ENCODE measurements around the gene NHLH1. TPM values are rescaled to one million over a fixed set of nuclear protein-coding genes. Genes with fewer than 3 reads are reported as not detected.

The NHLH1 gene
- total RNA-seq, 1 donor from 2014 or later = 0.51 TPM

DNA sequence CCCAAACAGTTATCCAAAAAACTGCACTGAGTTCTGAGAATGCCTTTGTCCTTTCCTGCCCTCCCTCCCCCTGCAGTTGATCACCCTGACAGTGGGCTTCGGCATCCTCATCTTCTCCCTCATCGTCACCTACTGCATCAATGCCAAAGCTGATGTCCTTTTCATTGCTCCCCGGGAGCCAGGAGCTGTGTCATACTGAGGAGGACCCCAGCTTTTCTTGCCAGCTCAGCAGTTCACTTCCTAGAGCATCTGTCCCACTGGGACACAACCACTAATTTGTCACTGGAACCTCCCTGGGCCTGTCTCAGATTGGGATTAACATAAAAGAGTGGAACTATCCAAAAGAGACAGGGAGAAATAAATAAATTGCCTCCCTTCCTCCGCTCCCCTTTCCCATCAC, 8.8 kb upstream of the NHLH1 start:
- DNase-seq (ENCODE audit: low read depth) = no peak

GRCh38 chr1:160359559-160360226, 7.2 kb upstream of the NHLH1 start:
- DNase-seq (ENCODE audit: low read depth) = peak; percentile 34

DNA sequence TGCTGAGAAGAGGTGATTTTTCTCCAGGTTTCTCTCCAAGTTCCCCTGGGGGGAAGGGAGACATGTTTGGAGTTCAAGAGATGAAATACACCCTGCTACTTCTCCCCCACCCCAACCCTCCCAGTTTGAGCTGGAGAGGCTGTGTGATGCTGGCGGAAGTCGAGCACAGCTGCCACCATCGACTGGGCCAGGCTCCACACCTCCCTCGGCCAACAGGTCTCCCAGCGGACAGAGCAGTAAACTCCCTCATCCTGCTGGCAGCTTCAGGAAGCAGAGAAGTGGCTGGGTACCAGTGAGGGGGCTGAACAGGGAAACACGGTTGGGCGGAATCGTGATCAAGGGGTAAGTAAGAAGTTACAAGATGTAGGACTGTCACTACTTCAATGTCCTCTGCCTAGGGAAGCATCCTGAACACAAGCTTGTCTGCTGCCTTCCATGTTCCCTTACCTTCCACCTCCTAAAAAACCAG, 6.6 kb upstream of the NHLH1 start:
- DNase-seq (ENCODE audit: low read depth) = no peak

DNA sequence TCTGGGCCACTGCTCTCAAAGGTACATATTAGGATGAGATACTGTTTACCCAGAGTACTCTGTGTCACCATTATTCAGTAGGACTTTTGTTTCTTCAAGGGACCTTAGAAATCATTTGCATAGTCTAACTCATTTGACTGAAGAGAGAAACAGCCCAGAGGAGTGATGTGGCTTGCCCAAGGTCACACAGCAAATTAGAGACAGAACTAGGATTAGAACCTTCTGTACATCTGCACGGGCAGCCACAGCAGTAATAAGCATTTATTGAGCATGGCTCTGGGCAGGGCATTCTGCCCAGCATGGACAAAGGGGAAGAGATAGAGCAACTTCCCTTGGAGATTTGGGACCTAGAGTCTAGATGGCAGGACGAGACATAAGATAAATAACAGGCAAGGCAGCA, 5.7 kb upstream of the NHLH1 start:
- no peak for DNase-seq (ENCODE audit: low read depth)

- DNase-seq (ENCODE audit: low read depth) = no peak
These were observed 5.1 kb upstream of the NHLH1 start for GRCh38 chr1:160361814-160362167.

GRCh38 chr1:160362168-160362957, 4.5 kb upstream of the NHLH1 start:
- DNase-seq (ENCODE audit: low read depth) = peak; percentile 4

DNA sequence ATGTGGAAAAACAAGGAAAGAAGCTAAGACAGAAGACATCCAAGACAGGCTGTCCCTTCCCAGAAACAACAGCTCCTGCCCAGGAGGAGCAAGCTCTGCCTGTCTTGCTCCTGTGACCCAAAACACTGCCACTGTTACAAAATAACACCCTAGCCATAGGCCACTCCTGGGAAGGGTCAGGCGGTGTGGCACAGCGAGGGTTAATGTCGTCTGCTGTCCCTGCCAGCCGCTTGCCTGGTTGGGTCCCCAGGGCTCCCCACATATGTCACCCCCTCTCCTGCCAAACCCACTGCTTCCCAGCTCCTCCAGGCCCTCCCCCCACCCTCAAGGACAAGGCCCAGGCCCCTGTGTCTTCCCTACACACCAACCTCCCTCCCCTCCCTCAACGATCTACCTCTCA, 3.9 kb upstream of the NHLH1 start:
- DNase-seq (ENCODE audit: low read depth) = no peak

GRCh38 chr1:160363951-160364735, 2.7 kb upstream of the NHLH1 start:
- DNase-seq (ENCODE audit: low read depth) = no peak

- DNase-seq (ENCODE audit: low read depth) = no peak
These were observed 1.5 kb upstream of the NHLH1 start for GRCh38 chr1:160365325-160365724.

GRCh38 chr1:160367516-160367900, 637 bp downstream of the NHLH1 start:
- DNase-seq (ENCODE audit: low read depth) = no peak

- DNase-seq (ENCODE audit: low read depth) = no peak
These were observed 1.4 kb downstream of the NHLH1 start for GRCh38 chr1:160367934-160368923.

GRCh38 chr1:160369087-160369486, 2.2 kb downstream of the NHLH1 start:
- no peak for DNase-seq (ENCODE audit: low read depth)

- DNase-seq (ENCODE audit: low read depth) = no peak
These were observed 3.9 kb downstream of the NHLH1 start for GRCh38 chr1:160370561-160371345.

DNA sequence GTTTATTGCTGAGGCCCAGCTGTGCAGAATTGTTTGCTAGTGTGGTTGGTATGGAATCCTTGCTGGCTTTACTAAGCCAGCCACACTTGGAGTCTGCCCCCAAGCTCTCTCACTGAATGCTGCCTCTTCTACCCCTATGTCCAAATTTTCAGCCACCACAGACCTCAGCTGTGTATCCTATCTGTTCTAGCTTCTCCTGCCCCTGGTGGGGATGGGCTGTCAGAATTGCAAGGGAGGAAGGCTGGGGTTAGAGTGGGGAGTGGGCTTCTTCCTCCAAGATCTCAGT, 4.4 kb downstream of the NHLH1 start:
- peak; percentile 55 for DNase-seq (ENCODE audit: low read depth)

DNA sequence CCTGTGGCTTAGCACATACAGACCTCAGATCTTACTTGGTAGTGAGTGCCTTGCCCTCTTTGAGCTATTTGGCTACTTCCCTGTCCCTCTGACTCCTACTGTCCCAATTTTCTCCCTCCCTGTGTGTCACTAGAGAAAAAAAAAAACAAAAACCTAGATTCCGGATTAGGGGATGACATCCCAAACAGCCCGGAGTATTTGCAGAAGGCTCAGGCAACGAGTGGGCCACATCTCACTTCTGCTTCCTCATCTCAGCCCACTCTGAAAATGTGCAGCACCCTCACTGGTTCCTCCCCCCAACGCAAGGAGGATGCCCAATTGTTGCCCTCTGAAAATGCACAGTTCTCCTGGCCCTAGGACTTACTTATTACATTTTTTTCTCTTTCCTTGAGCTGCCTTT, 4.9 kb downstream of the NHLH1 start:
- no peak for DNase-seq (ENCODE audit: low read depth)

- DNase-seq (ENCODE audit: low read depth) = no peak
These were observed 6.8 kb downstream of the NHLH1 start for GRCh38 chr1:160373696-160374095.

DNA sequence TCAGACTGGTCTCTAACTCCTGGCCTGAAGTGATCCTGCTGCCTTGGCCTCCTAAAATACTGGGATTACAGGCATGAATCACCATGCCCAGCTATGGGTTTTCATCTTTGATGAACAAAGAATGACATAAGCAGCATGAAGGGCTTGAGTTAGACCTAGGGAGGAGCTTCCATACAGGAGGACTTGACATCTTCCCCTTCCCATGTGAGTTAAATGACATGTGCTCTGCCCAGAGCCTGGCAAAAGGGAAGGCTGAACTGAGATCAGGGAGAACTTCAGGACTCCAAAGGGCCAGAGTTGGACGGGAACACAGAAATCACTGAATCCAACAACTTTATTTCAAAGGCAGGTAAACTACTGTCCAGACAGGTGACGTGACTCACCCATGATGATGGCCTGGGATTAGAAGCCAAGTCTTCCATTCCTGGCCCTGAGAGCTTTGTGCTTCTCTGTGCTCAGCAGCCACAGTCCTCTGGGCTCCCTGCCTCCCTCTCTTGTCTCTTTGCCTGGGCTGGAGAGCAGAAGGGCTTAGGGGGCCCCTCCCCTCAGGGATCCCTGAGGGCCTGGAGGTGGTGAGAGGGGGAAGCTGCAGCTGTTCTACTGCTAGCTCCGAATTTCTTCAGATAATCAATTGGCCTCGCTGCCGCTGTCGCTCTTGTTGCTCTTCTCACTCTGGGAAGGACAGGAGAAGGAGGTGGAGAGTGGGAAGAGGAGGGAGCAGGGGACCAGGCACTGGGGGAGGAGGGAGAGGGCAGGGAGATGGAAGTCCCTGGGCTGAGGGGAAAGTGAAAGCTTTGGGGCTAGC, 7.6 kb downstream of the NHLH1 start:
- DNase-seq (ENCODE audit: low read depth) = peak; percentile 33

- DNase-seq (ENCODE audit: low read depth) = no peak
These were observed 9.1 kb downstream of the NHLH1 start for GRCh38 chr1:160375788-160376524.

All from myocyte (in vitro differentiated cells).